PC-3 (cell line): ENCODE results near the gene CCNJL. TPM values are rescaled to one million over a fixed set of nuclear protein-coding genes. Genes with fewer than 3 reads are reported as not detected.

ENCODE experiments used
- ATAC-seq: fragments of 200-7000 bp; cut with Tn5 transposase; 2 replicates; pipeline ENCODE4 v1.9.1; 2020; ENCODE audit warnings: mild to moderate bottlenecking, moderate library complexity
- BruUV-seq: library from RNA; stranded (reverse); fragments of 400-500 nt; replicated peaks from 2 replicates; lab custom pipeline; 2021; lab: Mats Ljungman, UMichigan
- CTCF ChIA-PET: fragments of 300-600 bp; sonication (Branson Sonifier 250); formaldehyde crosslinking; loops from one replicate; lab custom pipeline; 2022; ENCODE audit warnings: antibody characterized with exemption; lab: Charles Lee
- POLR2A ChIA-PET: fragments of 300-600 bp; sonication (Branson Sonifier 250); formaldehyde crosslinking; loops from one replicate; lab custom pipeline; 2022; ENCODE audit warnings: antibody characterized with exemption; ENCODE audit not compliant: unreplicated experiment; lab: Charles Lee
- DNase-seq: peaks from one replicate; pipeline ENCODE4 v3.0.0-alpha.2; 2015
- H2AFZ ChIP-seq: fragments of 300-600 bp; sonication (generic); 2 replicates; pipeline ENCODE4 v1.6.0; 2016; ENCODE audit warnings: antibody characterized with exemption, low read length
- H3F3A ChIP-seq: fragments of 300-600 bp; sonication (generic); one replicate; pipeline ENCODE4 v1.6.0; 2017; ENCODE audit warnings: antibody characterized with exemption, low read length, control low read depth, mild to moderate bottlenecking; ENCODE audit not compliant: unreplicated experiment
- H3K27ac ChIP-seq: fragments of 300-600 bp; sonication (generic); 2 replicates; pipeline ENCODE4 v1.5.1; 2016; ENCODE audit warnings: mild to moderate bottlenecking, low read length
- H3K27me3 ChIP-seq: fragments of 300-600 bp; sonication (generic); 2 replicates; pipeline ENCODE4 v1.6.1; 2016; ENCODE audit warnings: low read length, mixed read lengths
- H3K36me3 ChIP-seq: fragments of 300-600 bp; sonication (generic); 2 replicates; pipeline ENCODE4 v1.6.1; 2016; ENCODE audit warnings: low read depth, mixed run types, low read length, mixed read lengths
- H3K4me1 ChIP-seq: fragments of 300-600 bp; sonication (generic); 2 replicates; pipeline ENCODE4 v1.5.1; 2016; ENCODE audit warnings: low read length; ENCODE audit not compliant: insufficient read depth
- H3K4me2 ChIP-seq: fragments of 300-600 bp; sonication (generic); 2 replicates; pipeline ENCODE4 v1.6.0; 2016; ENCODE audit warnings: low read length
- H3K4me3 ChIP-seq: fragments of 300-600 bp; sonication (generic); 2 replicates; pipeline ENCODE4 v1.5.1; 2016; ENCODE audit warnings: mild to moderate bottlenecking, low read length, mixed read lengths
- H3K79me2 ChIP-seq: fragments of 300-600 bp; sonication (generic); 2 replicates; pipeline ENCODE4 v1.6.1; 2017; ENCODE audit warnings: low read length, mixed read lengths
- H3K9ac ChIP-seq: fragments of 300-600 bp; sonication (generic); 2 replicates; pipeline ENCODE4 v1.6.0; 2016; ENCODE audit warnings: mild to moderate bottlenecking, low read length
- H3K9me2 ChIP-seq: fragments of 300-600 bp; sonication (generic); replicated peaks from 2 replicates; pipeline ENCODE4 v1.6.1; 2016; ENCODE audit warnings: mixed run types, low read length, mixed read lengths
- H3K9me3 ChIP-seq: fragments of 300-600 bp; sonication (generic); 2 replicates; pipeline ENCODE4 v1.6.1; 2016; ENCODE audit warnings: low read length, mixed read lengths
- H4K20me1 ChIP-seq: fragments of 300-600 bp; sonication (generic); 2 replicates; pipeline ENCODE4 v1.6.1; 2016; ENCODE audit warnings: low read length, mixed read lengths
- EZH2 ChIP-seq: fragments of 300-600 bp; sonication (generic); IDR thresholded peaks from one replicate; pipeline ENCODE4 v1.6.1; 2017; ENCODE audit warnings: antibody characterized with exemption, mild to moderate bottlenecking, low read length; ENCODE audit not compliant: unreplicated experiment
- EZH2phosphoT487 ChIP-seq: fragments of 300-600 bp; sonication (generic); IDR thresholded peaks from 2 replicates; pipeline ENCODE4 v1.6.1; 2018; ENCODE audit warnings: mild to moderate bottlenecking, antibody characterized with exemption, low read length, borderline replicate concordance
- intact Hi-C: fragments of 100-400 bp; cut with micrococcal nuclease; formaldehyde crosslinking; loops from 2 replicates; pipeline ENCODE4 v1.9.0; 2023
- total RNA-seq: library from RNA; depleted of rRNA; stranded (reverse); fragments of >200 nt; gene quantifications from 2 replicates; pipeline ENCODE4 v1.2.3, GENCODE V29; 2014
- TF ChIP-seq, protein P1 (sequence below): fragments of 300-600 bp; sonication (generic); conservative IDR thresholded peaks from 2 replicates; pipeline ENCODE4 v1.5.1; 2017; ENCODE audit warnings: antibody characterized with exemption, low read depth, mild to moderate bottlenecking, low read length

The CCNJL gene
- total RNA-seq, 1 experiment from 2014 or later: 7.7 TPM

DNA sequence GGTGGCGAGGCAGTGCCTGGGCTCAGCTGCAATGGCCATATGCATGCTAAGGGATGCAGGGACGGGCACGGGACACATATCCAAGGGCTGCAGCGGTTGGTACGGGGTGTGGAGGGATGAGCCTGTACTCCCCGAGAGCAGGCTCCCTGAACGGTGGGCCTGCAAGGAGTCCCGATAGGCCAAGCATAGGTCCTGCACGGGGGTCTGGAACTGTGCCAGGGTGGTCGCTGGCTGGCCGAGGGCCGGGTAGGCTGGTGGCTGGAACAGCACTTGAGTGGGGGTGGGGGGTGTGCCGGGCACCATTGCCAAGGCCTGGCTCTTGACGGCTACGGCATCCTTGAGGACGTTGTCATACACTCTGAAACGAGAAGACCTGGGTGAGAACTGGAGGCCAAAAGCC lies 58.9 kb downstream of the CCNJL start:
- TF ChIP-seq EZH2phosphoT487: no peak
- CTCF ChIA-PET: no interaction called here
- Histone ChIP-seq H3K36me3 (no peaks in the 10 kb centered on the region), H3K9ac (no peak overlapping the region), H3K4me1 (no peaks in the 10 kb centered on the region), H2AFZ (no peak overlapping the region), H4K20me1 (no peaks in the 10 kb centered on the region), H3K27me3 (no peaks in the 10 kb centered on the region), H3F3A (no peaks in the 10 kb centered on the region), H3K4me2 (no peak overlapping the region), H3K9me3 (no peaks in the 10 kb centered on the region), H3K4me3 (no peak overlapping the region), H3K27ac (no peak overlapping the region), H3K9me2 (no peaks in the 10 kb centered on the region), H3K79me2 (no peaks in the 10 kb centered on the region)
- POLR2A ChIA-PET: no interaction called here
- ATAC-seq (no peak), DNase-seq (no peak)
- BruUV-seq: no TSS peak
- intact Hi-C loops: no loop called here

DNA sequence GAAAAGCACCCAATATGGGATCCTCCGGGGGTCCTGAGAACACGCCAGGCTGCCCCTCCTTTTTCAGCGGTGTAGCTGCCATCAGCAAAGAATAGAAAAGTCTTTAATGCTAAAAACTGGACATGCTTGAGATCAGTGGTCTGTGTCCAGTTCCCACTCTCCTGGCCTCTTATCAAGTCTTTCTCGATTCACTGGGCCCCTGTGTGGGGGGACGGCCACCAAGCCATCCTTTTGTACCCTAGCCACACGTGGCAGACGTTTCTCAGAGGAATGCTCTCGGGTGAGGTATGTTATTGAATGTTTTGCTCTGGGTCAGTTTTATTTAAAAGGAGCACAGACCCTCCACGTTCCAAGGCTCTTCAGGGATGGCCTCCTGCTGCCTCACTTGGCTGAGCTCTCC lies 59.4 kb downstream of the CCNJL start:
- intact Hi-C loops: no loop called here
- POLR2A ChIA-PET: no interaction called here

DNA sequence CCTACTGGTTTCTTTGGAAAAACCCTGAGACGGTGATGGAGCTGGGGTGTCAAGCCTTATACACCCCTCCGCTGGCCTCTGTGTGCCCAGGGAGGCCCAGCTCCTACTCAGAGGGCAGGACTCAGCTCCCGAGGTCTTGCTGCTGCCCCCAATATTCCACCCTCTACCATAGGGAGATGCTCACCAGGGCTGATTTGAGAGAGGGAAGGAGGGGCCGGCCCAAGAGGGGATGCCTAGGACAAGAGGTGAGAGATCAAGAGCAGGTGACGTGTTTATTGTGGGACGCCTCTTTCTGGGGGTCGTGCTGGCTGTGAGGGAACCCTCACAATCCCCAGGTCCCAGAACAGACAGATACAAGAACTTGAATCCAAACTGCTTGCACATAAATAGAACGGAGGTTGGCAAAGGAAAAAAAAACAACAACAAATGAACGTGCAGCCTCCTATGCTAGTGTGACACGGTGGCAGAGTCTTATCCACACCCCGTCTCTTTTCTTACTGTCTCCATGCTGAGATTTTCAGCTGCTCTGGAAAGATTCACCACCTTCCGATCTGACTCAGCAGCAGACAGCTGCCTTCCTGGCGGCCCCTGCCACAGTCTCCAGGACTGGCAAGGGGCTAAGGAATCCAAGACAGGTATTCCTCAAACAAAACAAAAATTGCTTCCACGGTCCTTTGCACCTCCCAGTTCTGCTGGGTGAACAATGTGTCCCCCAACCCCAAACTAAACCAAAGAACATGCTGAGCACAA lies 60.8 kb downstream of the CCNJL start:
- no peaks in the 10 kb centered on the region for H3K36me3 ChIP-seq
- no peak overlapping the region for H3K4me3 ChIP-seq
- ChIA-PET CTCF (interaction anchor here (0.6 kb wide), 1 partner anchor 126 kb away, joined by 7 read pairs; no protein-coding TSS in a partner anchor), POLR2A (no interaction called here)
- H3K4me1 ChIP-seq: no peaks in the 10 kb centered on the region
- H2AFZ ChIP-seq: no peak overlapping the region
- no peak overlapping the region for H3K27ac ChIP-seq
- H3K79me2 ChIP-seq: no peaks in the 10 kb centered on the region
- intact Hi-C loops: no loop called here
- H3K9me3 ChIP-seq: no peaks in the 10 kb centered on the region
- DNase-seq (no peak), ATAC-seq (no peak)
- no TSS peak for BruUV-seq
- H3F3A ChIP-seq: no peaks in the 10 kb centered on the region
- H3K4me2 ChIP-seq: no peak overlapping the region
- TF ChIP-seq EZH2 (no peak), EZH2phosphoT487 (no peak)
- TF ChIP-seq, protein P1, sequence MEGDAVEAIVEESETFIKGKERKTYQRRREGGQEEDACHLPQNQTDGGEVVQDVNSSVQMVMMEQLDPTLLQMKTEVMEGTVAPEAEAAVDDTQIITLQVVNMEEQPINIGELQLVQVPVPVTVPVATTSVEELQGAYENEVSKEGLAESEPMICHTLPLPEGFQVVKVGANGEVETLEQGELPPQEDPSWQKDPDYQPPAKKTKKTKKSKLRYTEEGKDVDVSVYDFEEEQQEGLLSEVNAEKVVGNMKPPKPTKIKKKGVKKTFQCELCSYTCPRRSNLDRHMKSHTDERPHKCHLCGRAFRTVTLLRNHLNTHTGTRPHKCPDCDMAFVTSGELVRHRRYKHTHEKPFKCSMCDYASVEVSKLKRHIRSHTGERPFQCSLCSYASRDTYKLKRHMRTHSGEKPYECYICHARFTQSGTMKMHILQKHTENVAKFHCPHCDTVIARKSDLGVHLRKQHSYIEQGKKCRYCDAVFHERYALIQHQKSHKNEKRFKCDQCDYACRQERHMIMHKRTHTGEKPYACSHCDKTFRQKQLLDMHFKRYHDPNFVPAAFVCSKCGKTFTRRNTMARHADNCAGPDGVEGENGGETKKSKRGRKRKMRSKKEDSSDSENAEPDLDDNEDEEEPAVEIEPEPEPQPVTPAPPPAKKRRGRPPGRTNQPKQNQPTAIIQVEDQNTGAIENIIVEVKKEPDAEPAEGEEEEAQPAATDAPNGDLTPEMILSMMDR: no peak
- H3K9me2 ChIP-seq: no peaks in the 10 kb centered on the region
- H3K9ac ChIP-seq: no peak overlapping the region
- no peaks in the 10 kb centered on the region for H3K27me3 ChIP-seq
- H4K20me1 ChIP-seq: no peaks in the 10 kb centered on the region

More for the DNA sequence above, 59.4 kb downstream of the CCNJL start:
- ATAC-seq (no peak), DNase-seq (no peak)
- Histone ChIP-seq H3K79me2 (no peaks in the 10 kb centered on the region), H3K36me3 (no peaks in the 10 kb centered on the region), H3K9me3 (no peaks in the 10 kb centered on the region), H3K9ac (no peak overlapping the region), H3K9me2 (no peaks in the 10 kb centered on the region), H3K4me1 (no peaks in the 10 kb centered on the region), H3F3A (no peaks in the 10 kb centered on the region), H3K4me3 (no peak overlapping the region), H3K27ac (no peak overlapping the region), H2AFZ (no peak overlapping the region), H3K27me3 (no peaks in the 10 kb centered on the region), H3K4me2 (no peak overlapping the region), H4K20me1 (no peaks in the 10 kb centered on the region)
- BruUV-seq: no TSS peak
- CTCF ChIA-PET: no interaction called here
- TF ChIP-seq EZH2 (no peak), EZH2phosphoT487 (no peak)
- TF ChIP-seq, protein P1: no peak
